Measurements from ENCODE around the gene CBFB. TPM values are rescaled to one million over a fixed set of nuclear protein-coding genes. Genes with fewer than 3 reads are reported as not detected.

Gene CBFB
- total RNA-seq, 2 donors from 2014 or later: 128 to 161 TPM

- no peak overlapping the region for H3K4me3 Mint-ChIP-seq
- H3K36me3 Mint-ChIP-seq: peaks cover 4% of the 10 kb centered on the region
- ATAC-seq: no peak
- H3K27ac Mint-ChIP-seq: peak overlapping the region; percentile 13 to 23
- H3K27me3 Mint-ChIP-seq: no peaks in the 10 kb centered on the region
- no peak for DNase-seq (ENCODE audit: low spot score)
- no peaks in the 10 kb centered on the region for H3K4me1 Mint-ChIP-seq (ENCODE audit: low read depth in 2 of 2)
- no peaks in the 10 kb centered on the region for H3K9me3 Mint-ChIP-seq
Observed at GRCh38 chr16:67100569-67101310, 71.8 kb downstream of the CBFB start.

- no peaks in the 10 kb centered on the region for H3K9me3 Mint-ChIP-seq
- H3K27me3 Mint-ChIP-seq: no peaks in the 10 kb centered on the region
- no peak overlapping the region for H3K4me3 Mint-ChIP-seq
- peak in 1 of 2 donors; percentile 69 for ATAC-seq
- H3K4me1 Mint-ChIP-seq (ENCODE audit: low read depth in 2 of 2): no peaks in the 10 kb centered on the region
- H3K27ac Mint-ChIP-seq: peak overlapping the region; percentile 13 to 23
- no peak for DNase-seq (ENCODE audit: low spot score)
- peaks cover 4% of the 10 kb centered on the region for H3K36me3 Mint-ChIP-seq
Observed at GRCh38 chr16:67101311-67102082, 72.5 kb downstream of the CBFB start.

GRCh38 chr16:67104061-67104460, 75.1 kb downstream of the CBFB start:
- Mint-ChIP-seq H3K9me3 (no peaks in the 10 kb centered on the region), H3K27ac (peak overlapping the region in 1 of 2 donors; percentile 16), H3K4me3 (no peak overlapping the region), H3K4me1 (ENCODE audit: low read depth in 2 of 2) (no peaks in the 10 kb centered on the region), H3K36me3 (peaks cover 4% of the 10 kb centered on the region), H3K27me3 (no peaks in the 10 kb centered on the region)
- ATAC-seq (no peak), DNase-seq (ENCODE audit: low spot score) (no peak)

- Mint-ChIP-seq H3K27me3 (no peaks in the 10 kb centered on the region), H3K9me3 (no peaks in the 10 kb centered on the region), H3K27ac (no peak overlapping the region), H3K4me3 (no peak overlapping the region), H3K36me3 (no peaks in the 10 kb centered on the region), H3K4me1 (ENCODE audit: low read depth in 2 of 2) (peaks cover 5% of the 10 kb centered on the region in 2 donors)
- DNase-seq (ENCODE audit: low spot score): no peak
- ATAC-seq: no peak
Observed at GRCh38 chr16:67104845-67105244, 75.9 kb downstream of the CBFB start.

- ATAC-seq: no peak
- H3K27ac Mint-ChIP-seq: no peak overlapping the region
- peaks cover 5 to 6% of the 10 kb centered on the region in 2 donors for H3K4me1 Mint-ChIP-seq (ENCODE audit: low read depth in 2 of 2)
- H3K4me3 Mint-ChIP-seq: no peak overlapping the region
- no peak for DNase-seq (ENCODE audit: low spot score)
- H3K9me3 Mint-ChIP-seq: no peaks in the 10 kb centered on the region
- H3K36me3 Mint-ChIP-seq: no peaks in the 10 kb centered on the region
- H3K27me3 Mint-ChIP-seq: no peaks in the 10 kb centered on the region
Observed at GRCh38 chr16:67105246-67105645, 76.3 kb downstream of the CBFB start.

GRCh38 chr16:67105881-67106280, 76.9 kb downstream of the CBFB start:
- H3K9me3 Mint-ChIP-seq: no peaks in the 10 kb centered on the region
- H3K36me3 Mint-ChIP-seq: no peaks in the 10 kb centered on the region
- peaks cover 10 to 12% of the 10 kb centered on the region in 2 donors for H3K4me1 Mint-ChIP-seq (ENCODE audit: low read depth in 2 of 2)
- ATAC-seq: no peak
- no peak for DNase-seq (ENCODE audit: low spot score)
- H3K4me3 Mint-ChIP-seq: no peak overlapping the region
- H3K27me3 Mint-ChIP-seq: no peaks in the 10 kb centered on the region
- peak overlapping the region in 1 of 2 donors; percentile 34 for H3K27ac Mint-ChIP-seq

GRCh38 chr16:67108489-67108888, 79.5 kb downstream of the CBFB start:
- H3K4me1 Mint-ChIP-seq (ENCODE audit: low read depth in 2 of 2): peaks cover 23 to 27% of the 10 kb centered on the region in 2 donors
- no peaks in the 10 kb centered on the region for H3K9me3 Mint-ChIP-seq
- no peaks in the 10 kb centered on the region for H3K27me3 Mint-ChIP-seq
- H3K36me3 Mint-ChIP-seq: no peaks in the 10 kb centered on the region
- no peak overlapping the region for H3K27ac Mint-ChIP-seq
- H3K4me3 Mint-ChIP-seq: no peak overlapping the region
- no peak for DNase-seq (ENCODE audit: low spot score)
- ATAC-seq: no peak

- Mint-ChIP-seq H3K27ac (peak overlapping the region; percentile 61 to 91), H3K36me3 (no peaks in the 10 kb centered on the region), H3K4me1 (ENCODE audit: low read depth in 2 of 2) (peaks cover 23 to 27% of the 10 kb centered on the region in 2 donors), H3K9me3 (no peaks in the 10 kb centered on the region), H3K4me3 (peak overlapping the region; percentile 97), H3K27me3 (no peaks in the 10 kb centered on the region)
- ATAC-seq (no peak), DNase-seq (ENCODE audit: low spot score) (no peak)
Observed at GRCh38 chr16:67108931-67109406, 80.0 kb downstream of the CBFB start.

GRCh38 chr16:67109407-67110135, 80.6 kb downstream of the CBFB start, which contains the start of gene PHAF1:
PHAF1 (plus strand) TSS chr16:67109941; CDS start chr16:67110176, 235 bp downstream.
- Mint-ChIP-seq H3K9me3 (no peaks in the 10 kb centered on the region), H3K4me1 (ENCODE audit: low read depth in 2 of 2) (peaks cover 24 to 29% of the 10 kb centered on the region in 2 donors), H3K4me3 (peak within 1 kb of the TSS; percentile 97), H3K36me3 (no peaks in the 10 kb centered on the region), H3K27ac (peak within 1 kb of the TSS; percentile 61 to 91), H3K27me3 (no peaks in the 10 kb centered on the region)
- peak; percentile 96 to 97 for ATAC-seq
- peak; percentile 94 for DNase-seq (ENCODE audit: low spot score)

GRCh38 chr16:67111951-67112444, 83.0 kb downstream of the CBFB start:
- ATAC-seq: no peak
- peaks cover 28 to 35% of the 10 kb centered on the region in 2 donors for H3K4me1 Mint-ChIP-seq (ENCODE audit: low read depth in 2 of 2)
- no peak for DNase-seq (ENCODE audit: low spot score)
- H3K9me3 Mint-ChIP-seq: no peaks in the 10 kb centered on the region
- H3K36me3 Mint-ChIP-seq: no peaks in the 10 kb centered on the region
- no peaks in the 10 kb centered on the region for H3K27me3 Mint-ChIP-seq
- H3K4me3 Mint-ChIP-seq: no peak overlapping the region
- no peak overlapping the region for H3K27ac Mint-ChIP-seq

GRCh38 chr16:67112591-67113399, 83.8 kb downstream of the CBFB start:
- no peak for ATAC-seq
- no peak for DNase-seq (ENCODE audit: low spot score)
- Mint-ChIP-seq H3K27me3 (no peaks in the 10 kb centered on the region), H3K9me3 (no peaks in the 10 kb centered on the region), H3K4me3 (no peak overlapping the region), H3K4me1 (ENCODE audit: low read depth in 2 of 2) (peaks cover 28 to 35% of the 10 kb centered on the region in 2 donors), H3K27ac (no peak overlapping the region), H3K36me3 (no peaks in the 10 kb centered on the region)

GRCh38 chr16:67114793-67115192, 85.8 kb downstream of the CBFB start:
- H3K4me3 Mint-ChIP-seq: no peak overlapping the region

GRCh38 chr16:67115639-67116038, 86.7 kb downstream of the CBFB start:
- no peak overlapping the region for H3K4me3 Mint-ChIP-seq
- DNase-seq (ENCODE audit: low spot score): no peak
- H3K9me3 Mint-ChIP-seq: no peaks in the 10 kb centered on the region
- ATAC-seq: no peak
- peaks cover 18 to 33% of the 10 kb centered on the region in 2 donors for H3K4me1 Mint-ChIP-seq (ENCODE audit: low read depth in 2 of 2)
- no peak overlapping the region for H3K27ac Mint-ChIP-seq
- peaks cover 3% of the 10 kb centered on the region for H3K36me3 Mint-ChIP-seq
- no peaks in the 10 kb centered on the region for H3K27me3 Mint-ChIP-seq

More at GRCh38 chr16:67114793-67115192, 85.8 kb downstream of the CBFB start:
- H3K27me3 Mint-ChIP-seq: no peaks in the 10 kb centered on the region
- DNase-seq (ENCODE audit: low spot score) (no peak), ATAC-seq (no peak)
- H3K36me3 Mint-ChIP-seq: no peaks in the 10 kb centered on the region
- peaks cover 23 to 30% of the 10 kb centered on the region in 2 donors for H3K4me1 Mint-ChIP-seq (ENCODE audit: low read depth in 2 of 2)
- H3K9me3 Mint-ChIP-seq: no peaks in the 10 kb centered on the region
- H3K27ac Mint-ChIP-seq: no peak overlapping the region
